ENCODE data around the gene CCDC124. TPM values are rescaled to one million over a fixed set of nuclear protein-coding genes. Genes with fewer than 3 reads are reported as not detected.
"Not testable (repeated sequence)": the region's sequence is repeated elsewhere in the genome, so short reads cannot be mapped to it uniquely, and the experiment has no call there.

CCDC124 gene
- total RNA-seq, 2 experiments from 2014 or later, result 54.2 to 56.4 TPM

DNA sequence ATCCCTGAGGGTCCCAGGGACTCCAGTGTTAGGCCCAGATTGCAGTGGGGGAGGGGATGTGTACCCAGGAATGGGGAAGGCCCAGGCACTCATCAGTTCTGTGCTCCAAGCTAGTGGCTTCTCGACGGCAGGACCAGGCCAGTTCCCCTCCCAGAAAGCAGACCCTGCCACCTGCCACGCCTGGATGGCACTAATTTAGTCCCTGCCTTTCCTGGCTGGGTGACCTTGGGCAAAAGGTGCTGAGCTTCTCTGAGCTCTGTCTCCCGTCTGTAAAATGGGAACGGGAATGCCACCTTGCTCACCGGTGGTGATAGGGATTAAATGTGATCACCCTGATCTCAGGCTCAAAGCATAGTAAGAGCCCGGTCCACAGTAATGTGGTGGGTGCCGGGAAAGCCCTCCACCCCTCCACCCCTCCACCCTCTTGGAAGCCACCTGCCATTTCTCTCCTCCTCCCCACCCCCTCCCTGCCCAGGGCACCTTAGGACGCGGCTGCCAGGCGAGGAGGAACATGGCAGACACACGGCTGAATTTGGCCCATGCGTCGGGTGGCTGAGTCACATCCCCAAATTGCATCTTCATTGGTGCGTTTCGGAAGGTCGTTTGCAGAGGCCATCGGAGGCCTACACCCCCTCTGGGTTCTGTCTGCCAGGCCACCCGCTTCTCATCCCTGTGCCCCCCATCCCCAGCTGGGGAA lies 36.4 kb downstream of the CCDC124 start:
- POLR2A ChIA-PET, result no interaction called here
- Mint-ChIP-seq H3K27ac (no peak overlapping the region), H3K9me3 (no peaks in the 10 kb centered on the region), H3K36me3 (no peaks in the 10 kb centered on the region), H3K4me1 (peaks cover 5% of the 10 kb centered on the region), H3K27me3 (peaks cover 40% of the 10 kb centered on the region), H3K4me3 (no peak overlapping the region)
- no peak for DNase-seq
- no peak for ATAC-seq (ENCODE audit: low read depth)

- POLR2A ChIA-PET, result no interaction called here
- no peaks in the 10 kb centered on the region for H3K9me3 Mint-ChIP-seq
- H3K27me3 Mint-ChIP-seq, result peaks cover 18% of the 10 kb centered on the region
- no peak for ATAC-seq (ENCODE audit: low read depth)
- H3K4me3 Mint-ChIP-seq, result no peak overlapping the region
- peaks cover 3% of the 10 kb centered on the region for H3K4me1 Mint-ChIP-seq
- H3K36me3 Mint-ChIP-seq, result no peaks in the 10 kb centered on the region
- no peak overlapping the region for H3K27ac Mint-ChIP-seq
- DNase-seq, result no peak
These were observed 39.4 kb downstream of the CCDC124 start for GRCh38 chr19:17972230-17972629.

DNA sequence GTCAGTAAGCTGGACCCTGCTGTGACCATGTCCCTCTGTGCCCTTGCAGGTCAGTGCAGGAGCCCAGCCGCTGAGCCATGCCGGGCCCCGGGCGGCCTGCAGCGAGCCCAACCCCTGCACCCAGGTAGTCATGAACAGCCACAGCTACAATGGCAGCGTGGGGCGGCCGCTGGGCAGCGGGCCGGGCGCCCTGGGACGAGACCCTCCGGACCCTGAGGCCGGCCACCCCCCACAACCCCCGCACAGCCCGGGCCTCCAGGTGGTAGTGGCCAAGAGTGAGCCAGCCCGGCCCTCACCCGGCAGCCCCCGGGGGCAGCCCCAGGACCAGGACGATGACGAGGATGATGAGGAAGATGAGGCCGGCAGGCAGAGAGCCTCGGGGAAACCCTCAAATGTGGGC lies 40.9 kb downstream of the CCDC124 start:
- POLR2A ChIA-PET, result no interaction called here
- no peaks in the 10 kb centered on the region for H3K36me3 Mint-ChIP-seq
- H3K9me3 Mint-ChIP-seq, result no peaks in the 10 kb centered on the region
- no peak for DNase-seq
- H3K4me1 Mint-ChIP-seq, result peaks cover 3% of the 10 kb centered on the region
- H3K27ac Mint-ChIP-seq, result no peak overlapping the region
- H3K27me3 Mint-ChIP-seq, result peaks cover 16% of the 10 kb centered on the region
- no peak for ATAC-seq (ENCODE audit: low read depth)
- H3K4me3 Mint-ChIP-seq, result no peak overlapping the region

- Mint-ChIP-seq H3K27me3 (peaks cover 19% of the 10 kb centered on the region), H3K9me3 (no peaks in the 10 kb centered on the region), H3K4me3 (no peak overlapping the region), H3K36me3 (no peaks in the 10 kb centered on the region), H3K4me1 (peaks cover 4% of the 10 kb centered on the region), H3K27ac (no peak overlapping the region)
- DNase-seq, result no peak
- POLR2A ChIA-PET, result no interaction called here
- ATAC-seq (ENCODE audit: low read depth), result no peak
These were observed 41.7 kb downstream of the CCDC124 start for GRCh38 chr19:17974551-17974950.

GRCh38 chr19:17975032-17975431 lies 42.2 kb downstream of the CCDC124 start:
- Mint-ChIP-seq H3K36me3 (no peaks in the 10 kb centered on the region), H3K9me3 (no peaks in the 10 kb centered on the region), H3K27ac (no peak overlapping the region), H3K4me1 (peaks cover 3% of the 10 kb centered on the region), H3K27me3 (peaks cover 17% of the 10 kb centered on the region), H3K4me3 (no peak overlapping the region)
- POLR2A ChIA-PET, result no interaction called here
- ATAC-seq (ENCODE audit: low read depth) (no peak), DNase-seq (no peak)

- peaks cover 23% of the 10 kb centered on the region for H3K27me3 Mint-ChIP-seq
These were observed 44.2 kb downstream of the CCDC124 start for GRCh38 chr19:17977021-17977420.

GRCh38 chr19:17977488-17977887 lies 44.7 kb downstream of the CCDC124 start:
- ATAC-seq (ENCODE audit: low read depth), result no peak
- H3K4me1 Mint-ChIP-seq, result peaks cover 3% of the 10 kb centered on the region
- POLR2A ChIA-PET, result no interaction called here
- no peaks in the 10 kb centered on the region for H3K9me3 Mint-ChIP-seq
- H3K27ac Mint-ChIP-seq, result no peak overlapping the region
- DNase-seq, result no peak
- H3K27me3 Mint-ChIP-seq, result peaks cover 23% of the 10 kb centered on the region
- H3K4me3 Mint-ChIP-seq, result no peak overlapping the region
- no peaks in the 10 kb centered on the region for H3K36me3 Mint-ChIP-seq

More at GRCh38 chr19:17977021-17977420, 44.2 kb downstream of the CCDC124 start:
- Mint-ChIP-seq H3K27ac (no peak overlapping the region), H3K4me1 (peaks cover 3% of the 10 kb centered on the region), H3K36me3 (no peaks in the 10 kb centered on the region), H3K9me3 (no peaks in the 10 kb centered on the region), H3K4me3 (no peak overlapping the region)
- ATAC-seq (ENCODE audit: low read depth), result no peak
- POLR2A ChIA-PET, result no interaction called here
- no peak for DNase-seq

- Mint-ChIP-seq H3K27ac (no peak overlapping the region), H3K4me1 (peaks cover 11% of the 10 kb centered on the region), H3K9me3 (no peaks in the 10 kb centered on the region), H3K36me3 (no peaks in the 10 kb centered on the region), H3K27me3 (peaks cover 23% of the 10 kb centered on the region), H3K4me3 (no peak overlapping the region)
- ATAC-seq (ENCODE audit: low read depth), result no peak
- POLR2A ChIA-PET, result no interaction called here
- no peak for DNase-seq
These were observed 48.8 kb downstream of the CCDC124 start for GRCh38 chr19:17981611-17982010.

GRCh38 chr19:17982430-17982829 lies 49.6 kb downstream of the CCDC124 start:
- H3K27me3 Mint-ChIP-seq, result peaks cover 22% of the 10 kb centered on the region
- DNase-seq (no peak), ATAC-seq (ENCODE audit: low read depth) (no peak)
- H3K27ac Mint-ChIP-seq, result no peak overlapping the region
- peaks cover 11% of the 10 kb centered on the region for H3K4me1 Mint-ChIP-seq
- no peaks in the 10 kb centered on the region for H3K36me3 Mint-ChIP-seq
- POLR2A ChIA-PET, result no interaction called here
- no peak overlapping the region for H3K4me3 Mint-ChIP-seq
- no peaks in the 10 kb centered on the region for H3K9me3 Mint-ChIP-seq

DNA sequence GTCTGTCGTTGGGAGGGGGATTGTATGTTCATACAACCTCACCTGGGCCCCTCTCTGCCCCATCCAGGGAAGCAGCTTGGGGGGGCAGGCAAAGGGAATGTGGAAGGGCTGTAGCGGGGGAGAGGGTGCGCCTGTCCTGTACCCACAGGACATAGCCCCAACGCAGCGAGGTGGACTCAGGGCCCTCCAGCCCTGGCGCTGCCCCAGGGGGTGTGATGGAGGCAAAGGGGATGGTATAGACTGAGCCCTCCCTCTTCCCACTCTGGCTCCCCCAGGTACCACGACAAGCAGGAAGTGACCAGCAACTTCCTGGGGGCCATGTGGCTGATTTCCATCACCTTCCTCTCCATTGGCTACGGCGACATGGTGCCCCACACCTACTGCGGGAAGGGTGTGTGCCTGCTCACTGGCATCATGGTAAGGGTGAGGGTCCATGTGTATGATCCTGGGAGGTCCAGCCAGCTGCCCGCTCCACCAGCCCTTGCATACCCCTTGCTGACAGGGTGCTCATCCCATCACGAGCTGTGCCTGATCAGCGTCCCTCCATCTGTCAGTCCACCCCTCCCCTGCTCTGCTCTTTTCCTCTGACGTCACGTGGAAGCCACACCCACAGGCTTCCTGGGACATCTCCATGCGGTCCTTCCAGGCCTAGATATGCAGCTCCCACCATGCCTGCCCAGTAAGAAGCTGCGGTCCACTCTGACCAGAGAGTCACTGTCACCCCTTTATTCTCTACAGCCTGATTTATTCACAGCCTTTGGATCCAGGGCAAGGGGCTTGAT lies 52.4 kb downstream of the CCDC124 start:
- Mint-ChIP-seq H3K27ac (no peak overlapping the region), H3K27me3 (peaks cover 7% of the 10 kb centered on the region), H3K9me3 (no peaks in the 10 kb centered on the region), H3K4me1 (peaks cover 8% of the 10 kb centered on the region), H3K36me3 (no peaks in the 10 kb centered on the region), H3K4me3 (no peak overlapping the region)
- POLR2A ChIA-PET, result interaction anchor here (0.6 kb wide), 1 partner anchor 38 kb away, joined by 3 read pairs; no protein-coding TSS in a partner anchor
- DNase-seq, result no peak
- no peak for ATAC-seq (ENCODE audit: low read depth)

- not testable (repeated sequence) for H3K36me3 Mint-ChIP-seq; H3K27ac Mint-ChIP-seq; ATAC-seq (ENCODE audit: low read depth)
These were observed 53.8 kb downstream of the CCDC124 start for GRCh38 chr19:17986569-17986968.

GRCh38 chr19:17988161-17988560 lies 55.3 kb downstream of the CCDC124 start:
- no peak overlapping the region for H3K4me3 Mint-ChIP-seq
- ATAC-seq (ENCODE audit: low read depth) (no peak), DNase-seq (no peak)
- no peak overlapping the region for H3K27ac Mint-ChIP-seq
- POLR2A ChIA-PET, result interaction anchor here (0.7 kb wide), 1 partner anchor 138 kb away, joined by 5 read pairs; no protein-coding TSS in a partner anchor
- H3K36me3 Mint-ChIP-seq, result no peaks in the 10 kb centered on the region
- no peaks in the 10 kb centered on the region for H3K9me3 Mint-ChIP-seq
- H3K27me3 Mint-ChIP-seq, result no peaks in the 10 kb centered on the region
- peaks cover 8% of the 10 kb centered on the region for H3K4me1 Mint-ChIP-seq

More at GRCh38 chr19:17986569-17986968, 53.8 kb downstream of the CCDC124 start:
- POLR2A ChIA-PET, H3K4me1 Mint-ChIP-seq, H3K9me3 Mint-ChIP-seq, H3K4me3 Mint-ChIP-seq, H3K27me3 Mint-ChIP-seq, DNase-seq: not testable (repeated sequence)

DNA sequence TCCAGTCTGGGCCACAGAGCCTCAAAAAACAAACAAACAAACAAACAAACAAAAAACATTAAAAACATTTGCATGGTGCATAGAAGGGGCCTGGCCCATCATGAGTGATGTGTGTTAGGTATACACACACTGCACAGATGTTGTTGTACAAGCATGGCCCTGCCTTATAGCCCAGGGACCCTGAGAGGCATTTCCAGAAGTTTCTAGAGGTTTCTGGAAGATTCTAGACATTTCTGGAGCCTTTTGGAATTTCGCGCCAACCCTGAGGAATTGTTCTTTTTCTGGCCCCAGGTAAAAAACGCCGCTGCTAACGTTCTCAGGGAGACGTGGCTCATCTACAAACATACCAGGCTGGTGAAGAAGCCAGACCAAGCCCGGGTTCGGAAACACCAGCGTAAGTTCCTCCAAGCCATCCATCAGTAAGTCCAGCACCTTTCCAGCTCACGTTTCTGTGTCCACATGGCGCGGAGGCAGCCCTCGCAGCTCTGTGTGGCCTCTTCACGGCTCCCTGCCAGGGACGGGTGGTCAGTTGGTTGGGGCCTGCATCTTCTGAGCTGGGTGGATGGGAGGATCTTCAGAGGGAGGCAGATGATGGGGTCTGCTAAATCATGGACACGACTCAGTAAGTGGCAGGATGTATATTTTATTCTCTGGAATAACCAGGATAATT lies 56.7 kb downstream of the CCDC124 start:
- Mint-ChIP-seq H3K4me1 (peaks cover 8% of the 10 kb centered on the region), H3K9me3 (no peaks in the 10 kb centered on the region), H3K27me3 (no peaks in the 10 kb centered on the region), H3K36me3 (no peaks in the 10 kb centered on the region), H3K27ac (no peak overlapping the region), H3K4me3 (no peak overlapping the region)
- ATAC-seq (ENCODE audit: low read depth), result no peak
- no peak for DNase-seq
- POLR2A ChIA-PET, result no interaction called here
